ENCODE results near the gene GMEB2. TPM values are rescaled to one million over a fixed set of nuclear protein-coding genes. Genes with fewer than 3 reads are reported as not detected.

The GMEB2 gene
- polyA plus RNA-seq, 1 donor: 10.5 TPM

DNA sequence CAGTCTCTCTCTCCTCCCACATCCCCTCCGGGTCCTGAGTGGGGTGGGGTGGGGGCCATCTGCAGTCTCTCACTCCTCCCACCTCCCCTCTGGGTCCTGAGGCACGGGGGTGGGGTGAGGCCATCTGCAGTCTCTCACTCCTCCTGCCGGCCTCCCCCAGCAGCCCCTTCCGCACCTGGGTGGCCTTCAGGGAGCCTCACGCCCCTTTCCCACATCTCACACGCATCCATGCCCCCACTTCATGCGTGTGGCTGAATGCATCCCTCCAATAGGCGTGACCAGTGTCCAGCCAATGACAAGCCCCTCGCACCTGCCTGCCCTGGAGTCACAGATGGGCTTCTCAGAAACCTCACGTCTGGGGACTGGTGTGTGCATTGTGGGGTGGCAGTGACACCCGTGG is 78.4 kb downstream of the GMEB2 start:
- H3K4me3 ChIP-seq (ENCODE audit: low read length): no peak overlapping the region
- H3K36me3 ChIP-seq (ENCODE audit: control insufficient read depth, insufficient read depth, low read length): no peaks in the 10 kb centered on the region
- WGBS (ENCODE audit: insufficient coverage, low lambda C conversion rate): no CpG with 5 or more reads among the region's 11 CpGs
- peaks cover 57% of the 10 kb centered on the region for H3K27me3 ChIP-seq (ENCODE audit: control insufficient read depth, insufficient read depth, low read length)
- peaks cover 16% of the 10 kb centered on the region for H3K4me1 ChIP-seq (ENCODE audit: control insufficient read depth, insufficient read depth, low read length)
- H3K27ac ChIP-seq (ENCODE audit: low read length): no peak overlapping the region
- H3K9me3 ChIP-seq (ENCODE audit: control insufficient read depth, low read depth, low read length): peaks cover 7% of the 10 kb centered on the region
- DNase-seq: no peak

DNA sequence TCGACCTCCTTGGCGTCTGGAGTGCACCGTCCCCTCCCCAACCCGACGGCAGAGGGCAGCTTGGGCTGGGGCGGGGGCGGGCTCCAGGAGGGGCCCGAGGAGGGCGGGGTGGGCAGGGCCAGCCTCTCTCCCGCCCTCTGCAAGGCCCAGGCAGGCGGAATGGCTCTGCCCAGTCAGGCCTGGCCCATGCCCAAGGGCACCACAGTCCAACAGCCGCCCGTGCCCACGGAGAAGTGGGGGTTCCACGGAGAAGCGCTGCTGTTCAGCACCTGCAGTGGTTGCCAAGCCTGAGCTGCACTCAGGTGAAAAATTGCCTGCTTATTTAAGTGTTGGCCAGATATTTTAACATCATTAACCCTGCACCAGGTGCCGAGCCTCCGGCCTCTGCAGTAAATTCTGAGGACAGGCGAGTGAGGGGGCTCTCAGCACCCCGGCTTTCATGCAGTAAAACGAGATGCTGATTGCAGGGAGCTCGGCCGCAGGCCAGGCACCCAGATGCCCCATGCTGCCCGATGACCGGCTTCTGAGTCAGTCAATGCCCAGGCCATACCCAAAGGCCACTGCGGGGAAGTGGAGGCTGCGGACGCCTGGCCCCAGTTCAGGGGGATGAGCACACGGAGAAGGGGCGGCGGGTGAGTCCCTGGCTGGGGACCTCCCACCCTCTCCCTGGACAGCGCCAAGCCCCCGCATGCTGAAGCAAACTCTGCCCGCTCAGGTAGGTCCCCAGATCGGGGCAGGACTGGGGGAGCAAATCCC is 79.0 kb downstream of the GMEB2 start, which contains the start of gene SRMS:
SRMS (minus strand) TSS at position 25 of the 756 bp plus-strand sequence. CDS start 286 bp downstream, outside the sequence.
- Histone ChIP-seq H3K4me3 (ENCODE audit: low read length) (no peak within 1 kb of the TSS), H3K4me1 (ENCODE audit: control insufficient read depth, insufficient read depth, low read length) (peaks cover 16% of the 10 kb centered on the region), H3K9me3 (ENCODE audit: control insufficient read depth, low read depth, low read length) (peaks cover 2% of the 10 kb centered on the region), H3K27ac (ENCODE audit: low read length) (no peak within 1 kb of the TSS), H3K27me3 (ENCODE audit: control insufficient read depth, insufficient read depth, low read length) (peaks cover 54% of the 10 kb centered on the region), H3K36me3 (ENCODE audit: control insufficient read depth, insufficient read depth, low read length) (no peaks in the 10 kb centered on the region)
- WGBS (ENCODE audit: insufficient coverage, low lambda C conversion rate): no CpG with 5 or more reads among the region's 35 CpGs
- DNase-seq: no peak

- peaks cover 49% of the 10 kb centered on the region for H3K27me3 ChIP-seq (ENCODE audit: control insufficient read depth, insufficient read depth, low read length)
- no peak for DNase-seq
- WGBS (ENCODE audit: insufficient coverage, low lambda C conversion rate): no CpG with 5 or more reads among the region's 58 CpGs
- peaks cover 2% of the 10 kb centered on the region for H3K9me3 ChIP-seq (ENCODE audit: control insufficient read depth, low read depth, low read length)
- H3K4me1 ChIP-seq (ENCODE audit: control insufficient read depth, insufficient read depth, low read length): peaks cover 16% of the 10 kb centered on the region
- H3K4me3 ChIP-seq (ENCODE audit: low read length): no peak overlapping the region
- no peaks in the 10 kb centered on the region for H3K36me3 ChIP-seq (ENCODE audit: control insufficient read depth, insufficient read depth, low read length)
- H3K27ac ChIP-seq (ENCODE audit: low read length): no peak overlapping the region
Measured at GRCh38 chr20:63546956-63547724, 79.8 kb downstream of the GMEB2 start.

GRCh38 chr20:63546256-63546955 is 80.5 kb downstream of the GMEB2 start:
- Histone ChIP-seq H3K27me3 (ENCODE audit: control insufficient read depth, insufficient read depth, low read length) (peaks cover 48% of the 10 kb centered on the region), H3K27ac (ENCODE audit: low read length) (no peak overlapping the region), H3K4me1 (ENCODE audit: control insufficient read depth, insufficient read depth, low read length) (peaks cover 16% of the 10 kb centered on the region), H3K4me3 (ENCODE audit: low read length) (no peak overlapping the region), H3K9me3 (ENCODE audit: control insufficient read depth, low read depth, low read length) (peaks cover 2% of the 10 kb centered on the region), H3K36me3 (ENCODE audit: control insufficient read depth, insufficient read depth, low read length) (no peaks in the 10 kb centered on the region)
- no peak for DNase-seq
- WGBS (ENCODE audit: insufficient coverage, low lambda C conversion rate): no CpG with 5 or more reads among the region's 20 CpGs

- peaks cover 2% of the 10 kb centered on the region for H3K9me3 ChIP-seq (ENCODE audit: control insufficient read depth, low read depth, low read length)
- H3K36me3 ChIP-seq (ENCODE audit: control insufficient read depth, insufficient read depth, low read length): no peaks in the 10 kb centered on the region
- peak in 1 of 2 donors; percentile 54 for DNase-seq
- peaks cover 46% of the 10 kb centered on the region for H3K27me3 ChIP-seq (ENCODE audit: control insufficient read depth, insufficient read depth, low read length)
- H3K27ac ChIP-seq (ENCODE audit: low read length): peak overlapping the region; percentile 29
- no peak overlapping the region for H3K4me3 ChIP-seq (ENCODE audit: low read length)
- no CpG with 5 or more reads among the region's 6 CpGs for WGBS (ENCODE audit: insufficient coverage, low lambda C conversion rate)
- peaks cover 16% of the 10 kb centered on the region for H3K4me1 ChIP-seq (ENCODE audit: control insufficient read depth, insufficient read depth, low read length)
Measured at GRCh38 chr20:63545814-63546213, 81.1 kb downstream of the GMEB2 start.

DNA sequence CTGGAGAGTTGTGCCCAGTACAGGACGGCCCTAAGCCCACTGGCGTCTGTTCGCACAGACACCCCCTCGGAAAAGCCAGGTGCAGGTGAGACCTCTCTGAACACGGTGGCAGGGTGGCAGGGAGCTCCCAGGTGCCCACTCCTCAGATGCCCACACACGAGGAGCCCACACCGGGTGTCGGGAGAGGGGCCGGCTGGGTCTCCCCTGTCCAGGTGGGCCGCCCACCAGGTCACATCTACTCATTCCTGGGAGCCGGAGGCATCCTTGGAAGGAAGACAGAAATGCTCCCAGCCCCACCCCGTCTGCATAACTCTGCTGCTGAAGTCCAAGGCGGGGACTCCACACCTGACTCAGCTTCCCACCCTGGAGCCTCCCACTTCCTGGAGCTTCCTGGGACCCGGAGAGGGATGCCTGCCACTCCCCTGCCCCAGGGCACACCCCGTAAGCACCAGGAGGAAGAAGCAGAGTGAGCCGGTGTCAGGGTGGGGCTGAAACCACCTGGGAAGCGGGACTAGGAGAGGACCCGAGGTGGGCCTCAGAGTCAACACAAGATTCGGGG is 81.9 kb downstream of the GMEB2 start:
- no CpG with 5 or more reads among the region's 19 CpGs for WGBS (ENCODE audit: insufficient coverage, low lambda C conversion rate)
- DNase-seq: peak; percentile 86 to 92
- Histone ChIP-seq H3K4me1 (ENCODE audit: control insufficient read depth, insufficient read depth, low read length) (peaks cover 16% of the 10 kb centered on the region), H3K36me3 (ENCODE audit: control insufficient read depth, insufficient read depth, low read length) (no peaks in the 10 kb centered on the region), H3K27me3 (ENCODE audit: control insufficient read depth, insufficient read depth, low read length) (peaks cover 41% of the 10 kb centered on the region), H3K4me3 (ENCODE audit: low read length) (no peak overlapping the region), H3K27ac (ENCODE audit: low read length) (peak overlapping the region; percentile 29), H3K9me3 (ENCODE audit: control insufficient read depth, low read depth, low read length) (peaks cover 2% of the 10 kb centered on the region)

GRCh38 chr20:63544241-63544957 is 82.5 kb downstream of the GMEB2 start:
- H3K9me3 ChIP-seq (ENCODE audit: control insufficient read depth, low read depth, low read length): peaks cover 2% of the 10 kb centered on the region
- H3K4me1 ChIP-seq (ENCODE audit: control insufficient read depth, insufficient read depth, low read length): peaks cover 16% of the 10 kb centered on the region
- H3K36me3 ChIP-seq (ENCODE audit: control insufficient read depth, insufficient read depth, low read length): no peaks in the 10 kb centered on the region
- H3K4me3 ChIP-seq (ENCODE audit: low read length): no peak overlapping the region
- DNase-seq: peak; percentile 58 to 73
- H3K27ac ChIP-seq (ENCODE audit: low read length): no peak overlapping the region
- WGBS (ENCODE audit: insufficient coverage, low lambda C conversion rate): no CpG with 5 or more reads among the region's 27 CpGs
- peaks cover 35% of the 10 kb centered on the region for H3K27me3 ChIP-seq (ENCODE audit: control insufficient read depth, insufficient read depth, low read length)

- H3K4me3 ChIP-seq (ENCODE audit: low read length): no peak overlapping the region
- WGBS (ENCODE audit: insufficient coverage, low lambda C conversion rate): 89% methylated on average over 4 of the region's 6 CpGs
- H3K4me1 ChIP-seq (ENCODE audit: control insufficient read depth, insufficient read depth, low read length): peaks cover 16% of the 10 kb centered on the region
- H3K9me3 ChIP-seq (ENCODE audit: control insufficient read depth, low read depth, low read length): peaks cover 2% of the 10 kb centered on the region
- H3K36me3 ChIP-seq (ENCODE audit: control insufficient read depth, insufficient read depth, low read length): no peaks in the 10 kb centered on the region
- no peak for DNase-seq
- no peak overlapping the region for H3K27ac ChIP-seq (ENCODE audit: low read length)
- peaks cover 30% of the 10 kb centered on the region for H3K27me3 ChIP-seq (ENCODE audit: control insufficient read depth, insufficient read depth, low read length)
Measured at GRCh38 chr20:63543733-63544132, 83.2 kb downstream of the GMEB2 start.

DNA sequence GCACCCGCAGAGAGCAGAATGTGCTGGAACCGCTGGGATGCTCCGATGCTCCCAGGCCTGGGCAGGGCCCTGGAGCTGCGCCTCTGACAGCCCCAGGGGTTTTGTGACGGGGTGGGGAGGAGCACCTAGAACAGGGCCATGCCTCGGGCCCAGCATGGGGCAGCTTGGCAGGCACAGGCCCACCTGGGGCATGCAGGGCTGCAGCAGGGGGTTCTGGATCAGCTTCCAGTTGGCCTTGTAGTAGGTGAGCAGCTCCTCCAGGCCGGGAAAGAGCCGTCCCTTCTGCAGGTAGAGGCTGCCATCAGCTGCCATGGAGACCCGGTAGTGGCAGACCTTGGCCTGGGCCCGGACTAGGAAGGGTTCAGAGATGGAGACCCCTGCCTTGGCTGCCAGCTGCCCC is 83.8 kb downstream of the GMEB2 start:
- H3K9me3 ChIP-seq (ENCODE audit: control insufficient read depth, low read depth, low read length): peaks cover 1% of the 10 kb centered on the region
- H3K27me3 ChIP-seq (ENCODE audit: control insufficient read depth, insufficient read depth, low read length): peaks cover 24% of the 10 kb centered on the region
- no peak for DNase-seq
- H3K4me3 ChIP-seq (ENCODE audit: low read length): no peak overlapping the region
- H3K4me1 ChIP-seq (ENCODE audit: control insufficient read depth, insufficient read depth, low read length): peaks cover 20% of the 10 kb centered on the region
- H3K36me3 ChIP-seq (ENCODE audit: control insufficient read depth, insufficient read depth, low read length): no peaks in the 10 kb centered on the region
- H3K27ac ChIP-seq (ENCODE audit: low read length): no peak overlapping the region
- no CpG with 5 or more reads among the region's 10 CpGs for WGBS (ENCODE audit: insufficient coverage, low lambda C conversion rate)

All from large intestine (tissue), 3 donors.